AG08395 (cell line): ENCODE data around the gene UBFD1.
"Not testable (repeated sequence)": the region's sequence is repeated elsewhere in the genome, so short reads cannot be mapped to it uniquely, and the experiment has no call there.

ENCODE experiments used
- DNase-seq: peaks from one replicate; pipeline ENCODE4 v3.0.0; 2012; ENCODE audit warnings: mixed read lengths, low spot score

The UBFD1 gene

GRCh38 chr16:23556881-23557778 lies at the start of gene UBFD1, which contains the start of gene EARS2:
Gene UBFD1 (plus strand): TSS chr16:23557727. CDS start chr16:23557743, 16 bp downstream.
Gene EARS2 (minus strand): TSS chr16:23557350. CDS start chr16:23557343, 7 bp downstream.
- peak; percentile 97 for DNase-seq

- no peak for DNase-seq
Measured at GRCh38 chr16:23508589-23509440, 48.7 kb upstream of the UBFD1 start.

- DNase-seq, result no peak
Measured at GRCh38 chr16:23509441-23509754, 48.1 kb upstream of the UBFD1 start.

GRCh38 chr16:23509782-23510163 lies 47.8 kb upstream of the UBFD1 start:
- no peak for DNase-seq

GRCh38 chr16:23510164-23510914 lies 47.2 kb upstream of the UBFD1 start, which contains the start of gene GGA2:
Gene GGA2 (minus strand): TSS chr16:23510494. CDS start chr16:23510411, 83 bp downstream.
- peak; percentile 91 for DNase-seq

GRCh38 chr16:23510915-23511270 lies 46.6 kb upstream of the UBFD1 start:
- not testable (repeated sequence) for DNase-seq

GRCh38 chr16:23511731-23512130 lies 45.8 kb upstream of the UBFD1 start:
- no peak for DNase-seq

GRCh38 chr16:23512168-23512695 lies 45.3 kb upstream of the UBFD1 start:
- no peak for DNase-seq

- no peak for DNase-seq
Measured at GRCh38 chr16:23514381-23515152, 43.0 kb upstream of the UBFD1 start.

- DNase-seq, result no peak
Measured at GRCh38 chr16:23515881-23516280, 41.6 kb upstream of the UBFD1 start.

- DNase-seq, result no peak
Measured at GRCh38 chr16:23516366-23517137, 41.0 kb upstream of the UBFD1 start.

GRCh38 chr16:23518435-23518891 lies 39.1 kb upstream of the UBFD1 start:
- no peak for DNase-seq

GRCh38 chr16:23519282-23519681 lies 38.2 kb upstream of the UBFD1 start:
- DNase-seq, result no peak

- DNase-seq, result no peak
Measured at GRCh38 chr16:23520500-23520899, 37.0 kb upstream of the UBFD1 start.

GRCh38 chr16:23521037-23521743 lies 36.3 kb upstream of the UBFD1 start:
- DNase-seq, result no peak

- no peak for DNase-seq
Measured at GRCh38 chr16:23521965-23522364, 35.6 kb upstream of the UBFD1 start.

- DNase-seq, result no peak
Measured at GRCh38 chr16:23523321-23523720, 34.2 kb upstream of the UBFD1 start.

- DNase-seq, result no peak
Measured at GRCh38 chr16:23523876-23524385, 33.6 kb upstream of the UBFD1 start.

- no peak for DNase-seq
Measured at GRCh38 chr16:23524886-23525285, 32.6 kb upstream of the UBFD1 start.
